ENCODE results near the gene WNT1. TPM values are rescaled to one million over a fixed set of nuclear protein-coding genes. Genes with fewer than 3 reads are reported as not detected.

Gene WNT1
- total RNA-seq, 2 donors from 2014 or later, result not detected

GRCh38 chr12:48957141-48958048 lies 20.7 kb upstream of the WNT1 start, which contains the start of gene ARF3:
TSS of gene ARF3 (minus strand) at chr12:48957487. CDS start at chr12:48941095, 16,392 bp downstream.
- DNase-seq, result peak; percentile 96 to 97
- intact Hi-C loops (cut with DNase I, micrococcal nuclease), result no loop called here
- ATAC-seq, result peak; percentile 85

GRCh38 chr12:48958049-48958388 lies 20.1 kb upstream of the WNT1 start:
- DNase-seq (no peak), ATAC-seq (peak; percentile 54)
- intact Hi-C loops (cut with DNase I, micrococcal nuclease), result no loop called here

GRCh38 chr12:48960834-48961233 lies 17.3 kb upstream of the WNT1 start:
- intact Hi-C loops (cut with DNase I, micrococcal nuclease), result no loop called here

GRCh38 chr12:48961331-48961730 lies 16.8 kb upstream of the WNT1 start:
- DNase-seq (no peak), ATAC-seq (no peak)
- intact Hi-C loops (cut with DNase I, micrococcal nuclease), result no loop called here

More at GRCh38 chr12:48960834-48961233, 17.3 kb upstream of the WNT1 start:
- DNase-seq (no peak), ATAC-seq (no peak)

GRCh38 chr12:48961801-48962200 lies 16.3 kb upstream of the WNT1 start:
- intact Hi-C loops (cut with DNase I, micrococcal nuclease), result no loop called here
- DNase-seq, result no peak
- no peak for ATAC-seq

- no peak for DNase-seq
- ATAC-seq, result no peak
- intact Hi-C loops (cut with DNase I, micrococcal nuclease), result no loop called here
These were observed 12.8 kb upstream of the WNT1 start for GRCh38 chr12:48965298-48965838.

- no peak for ATAC-seq
- DNase-seq, result no peak
- intact Hi-C loops (cut with DNase I, micrococcal nuclease), result no loop called here
These were observed 11.8 kb upstream of the WNT1 start for GRCh38 chr12:48966177-48966895.

GRCh38 chr12:48967991-48968390 lies 10.1 kb upstream of the WNT1 start:
- intact Hi-C loops (cut with DNase I, micrococcal nuclease), result no loop called here
- ATAC-seq (no peak), DNase-seq (no peak)

GRCh38 chr12:48968467-48968866 lies 9.7 kb upstream of the WNT1 start:
- no peak for DNase-seq
- ATAC-seq, result no peak
- intact Hi-C loops (cut with DNase I, micrococcal nuclease), result no loop called here

GRCh38 chr12:48969160-48969771 lies 8.9 kb upstream of the WNT1 start:
- ATAC-seq, result peak; percentile 26
- intact Hi-C loops (cut with DNase I, micrococcal nuclease), result no loop called here
- no peak for DNase-seq

- peak; percentile 68 for ATAC-seq
- intact Hi-C loops (cut with DNase I, micrococcal nuclease), result no loop called here
- DNase-seq, result peak in 1 of 2 donors; percentile 48
These were observed 8.1 kb upstream of the WNT1 start for GRCh38 chr12:48969833-48970701.

GRCh38 chr12:48970702-48971334 lies 7.3 kb upstream of the WNT1 start:
- no peak for ATAC-seq
- intact Hi-C loops (cut with DNase I, micrococcal nuclease), result no loop called here
- DNase-seq, result no peak

- no peak for ATAC-seq
These were observed 5.7 kb upstream of the WNT1 start for GRCh38 chr12:48972213-48972951.

GRCh38 chr12:48972952-48973483 lies 5.1 kb upstream of the WNT1 start:
- DNase-seq (no peak), ATAC-seq (no peak)
- intact Hi-C loops (cut with DNase I, micrococcal nuclease), result no loop called here

More at GRCh38 chr12:48972213-48972951, 5.7 kb upstream of the WNT1 start:
- DNase-seq, result no peak
- intact Hi-C loops (cut with DNase I, micrococcal nuclease), result no loop called here

- DNase-seq (no peak), ATAC-seq (no peak)
- intact Hi-C loops (cut with DNase I, micrococcal nuclease), result no loop called here
These were observed 4.6 kb upstream of the WNT1 start for GRCh38 chr12:48973531-48973930.

- intact Hi-C loops (cut with DNase I, micrococcal nuclease), result no loop called here
- DNase-seq, result peak in 1 of 2 donors; percentile 60
These were observed 4.0 kb upstream of the WNT1 start for GRCh38 chr12:48973941-48974673.

More at GRCh38 chr12:48973941-48974673, 4.0 kb upstream of the WNT1 start:
- ATAC-seq, result peak; percentile 33

Data from left colon (tissue), 2 donors.